GM06990 (cell line): ENCODE measurements around the gene RIPOR3.
"Not testable (repeated sequence)": the region's sequence is repeated elsewhere in the genome, so short reads cannot be mapped to it uniquely, and the experiment has no call there.

ENCODE experiments used
- DNase-seq: peaks from one replicate; pipeline ENCODE4 v3.0.0-alpha.2; 2011; ENCODE audit not compliant: insufficient read length; ENCODE audit errors: extremely low read depth
- H3K27me3 ChIP-seq: replicated peaks from 2 replicates; pipeline ENCODE4 v1.6.0; 2011; ENCODE audit warnings: low read length; ENCODE audit not compliant: control insufficient read depth, insufficient read depth
- H3K36me3 ChIP-seq: 2 replicates; pipeline ENCODE4 v1.5.1; 2011; ENCODE audit warnings: low read length; ENCODE audit not compliant: control insufficient read depth, insufficient read depth
- H3K4me3 ChIP-seq: replicated peaks from 2 replicates; pipeline ENCODE4 v1.5.1; 2011; ENCODE audit warnings: low read depth, mild to moderate bottlenecking, control low read depth, low read length
- CTCF ChIP-seq: IDR thresholded peaks from 2 replicates; pipeline ENCODE4 v1.5.1; 2011; ENCODE audit warnings: low read length, control low read depth, mild to moderate bottlenecking, inconsistent platforms; ENCODE audit not compliant: insufficient read depth, poor library complexity, severe bottlenecking

Gene RIPOR3

GRCh38 chr20:50701041-50701963, 10.0 kb upstream of the RIPOR3 start:
- TF ChIP-seq CTCF: no peak
- Histone ChIP-seq H3K27me3 (no peaks in the 10 kb centered on the region; the same call in 1 of the 2 replicates), H3K36me3 (no peaks in the 10 kb centered on the region), H3K4me3 (no peak overlapping the region)
- DNase-seq: no peak

GRCh38 chr20:50699688-50700087, 8.3 kb upstream of the RIPOR3 start:
- no peak for DNase-seq
- no peaks in the 10 kb centered on the region for H3K36me3 ChIP-seq
- TF ChIP-seq CTCF: no peak
- no peaks in the 10 kb centered on the region; the same call in 1 of the 2 replicates for H3K27me3 ChIP-seq
- no peak overlapping the region for H3K4me3 ChIP-seq

- not testable (repeated sequence) for H3K36me3 ChIP-seq, DNase-seq, H3K4me3 ChIP-seq, H3K27me3 ChIP-seq
These were observed 6.9 kb upstream of the RIPOR3 start for GRCh38 chr20:50698255-50698654.

DNA sequence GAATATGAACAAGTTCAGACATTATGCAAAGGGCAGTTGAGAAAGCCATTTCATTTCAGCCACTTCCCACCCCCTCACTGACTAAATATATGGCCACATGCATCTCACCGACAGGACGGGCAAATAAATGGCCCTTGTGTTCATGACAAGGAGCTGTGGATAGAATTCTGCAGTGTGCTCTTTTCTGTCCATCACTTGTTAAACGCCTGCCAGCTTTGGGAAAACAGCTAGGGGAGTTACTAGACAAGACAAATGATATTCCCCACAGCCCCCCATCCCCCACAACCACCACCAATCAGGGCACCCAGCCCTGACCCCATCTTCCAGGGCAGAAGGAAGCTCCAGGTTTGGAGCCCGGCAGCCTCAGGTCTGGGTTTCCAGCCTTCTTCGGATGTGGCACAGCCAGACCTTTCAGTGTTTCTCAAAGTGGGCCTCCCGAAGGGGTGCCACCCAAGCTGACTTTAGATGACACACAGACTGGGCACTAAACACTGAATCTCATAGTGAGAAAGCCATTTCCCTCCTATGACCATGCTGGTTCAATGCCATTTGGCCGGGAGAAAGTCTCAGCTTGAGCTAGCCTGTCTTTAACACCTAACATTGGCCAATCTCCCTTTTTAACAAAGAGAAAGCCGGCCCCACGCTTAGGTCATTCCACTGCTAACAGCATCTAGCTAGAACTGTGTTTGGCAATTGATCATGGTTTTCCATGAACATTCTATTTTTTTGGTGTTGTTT, 4.0 kb upstream of the RIPOR3 start:
- H3K4me3 ChIP-seq: no peak overlapping the region
- DNase-seq: no peak

GRCh38 chr20:50694379-50695134, 3.2 kb upstream of the RIPOR3 start:
- peaks cover 4% of the 10 kb centered on the region for H3K27me3 ChIP-seq
- H3K4me3 ChIP-seq: no peak overlapping the region
- H3K36me3 ChIP-seq: no peaks in the 10 kb centered on the region
- TF ChIP-seq CTCF: no peak
- no peak for DNase-seq

More for the DNA sequence above, 4.0 kb upstream of the RIPOR3 start:
- TF ChIP-seq CTCF: no peak
- peaks cover 4% of the 10 kb centered on the region for H3K27me3 ChIP-seq
- no peaks in the 10 kb centered on the region for H3K36me3 ChIP-seq

- no peak for DNase-seq
These were observed 1.7 kb upstream of the RIPOR3 start for GRCh38 chr20:50693001-50693400.

More at GRCh38 chr20:50693001-50693400, 1.7 kb upstream of the RIPOR3 start:
- no peaks in the 10 kb centered on the region for H3K36me3 ChIP-seq
- H3K27me3 ChIP-seq: peaks cover 4% of the 10 kb centered on the region
- H3K4me3 ChIP-seq: no peak overlapping the region
- TF ChIP-seq CTCF: no peak
